ENCODE measurements around the gene HBS1L.
"Not testable (repeated sequence)": the region's sequence is repeated elsewhere in the genome, so short reads cannot be mapped to it uniquely, and the experiment has no call there.

Gene HBS1L

GRCh38 chr6:135075018-135075417 lies 20.4 kb upstream of the HBS1L start:
- no peak for DNase-seq (ENCODE audit: low read depth in 1 of 2, low spot score in 1 of 2)

GRCh38 chr6:135073756-135074393 lies 19.3 kb upstream of the HBS1L start:
- no peak for DNase-seq (ENCODE audit: low read depth in 1 of 2, low spot score in 1 of 2)

GRCh38 chr6:135073217-135073616 lies 18.6 kb upstream of the HBS1L start:
- DNase-seq (ENCODE audit: low read depth in 1 of 2, low spot score in 1 of 2): no peak

DNA sequence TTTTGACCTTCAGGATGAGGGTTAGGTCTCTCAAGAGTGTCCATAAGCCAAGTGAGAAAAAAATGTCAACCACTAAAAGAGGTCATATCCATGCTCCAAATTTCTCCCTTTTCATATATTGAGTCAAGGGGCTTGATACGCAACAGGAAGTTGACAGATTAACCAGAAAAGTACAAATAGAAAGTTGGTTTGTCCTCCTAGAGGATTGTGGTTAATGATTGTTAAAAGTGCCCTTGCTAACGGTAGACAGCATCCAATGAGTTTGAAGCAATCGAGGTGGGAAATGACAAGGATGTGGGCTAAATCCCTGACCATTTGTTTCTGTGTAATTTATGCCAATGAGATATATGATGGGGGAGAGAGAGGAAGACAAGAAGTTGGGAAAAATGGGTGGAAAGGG lies 18.1 kb upstream of the HBS1L start:
- DNase-seq (ENCODE audit: low read depth in 1 of 2, low spot score in 1 of 2): no peak

DNA sequence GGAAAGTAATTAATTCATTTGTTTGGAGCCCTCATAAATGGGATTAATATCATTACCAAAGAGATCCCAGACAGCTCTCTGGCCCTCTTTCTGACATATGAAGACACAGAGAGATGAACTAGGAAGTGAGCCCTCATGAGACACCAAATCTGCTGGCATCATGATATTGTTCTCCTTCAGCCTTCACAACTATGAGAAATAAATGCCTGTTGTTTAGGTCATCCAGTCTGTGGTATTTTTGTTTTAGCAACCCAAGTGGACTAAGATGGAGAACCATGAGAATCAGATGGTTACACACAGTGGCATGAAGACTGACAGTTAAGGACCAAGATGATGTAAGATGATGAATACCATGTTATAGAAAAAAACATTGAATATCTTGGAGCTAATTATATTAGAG lies 16.9 kb upstream of the HBS1L start:
- no peak for DNase-seq (ENCODE audit: low read depth in 1 of 2, low spot score in 1 of 2)

- DNase-seq (ENCODE audit: low read depth in 1 of 2, low spot score in 1 of 2): no peak
These were observed 13.3 kb upstream of the HBS1L start for GRCh38 chr6:135067911-135068310.

DNA sequence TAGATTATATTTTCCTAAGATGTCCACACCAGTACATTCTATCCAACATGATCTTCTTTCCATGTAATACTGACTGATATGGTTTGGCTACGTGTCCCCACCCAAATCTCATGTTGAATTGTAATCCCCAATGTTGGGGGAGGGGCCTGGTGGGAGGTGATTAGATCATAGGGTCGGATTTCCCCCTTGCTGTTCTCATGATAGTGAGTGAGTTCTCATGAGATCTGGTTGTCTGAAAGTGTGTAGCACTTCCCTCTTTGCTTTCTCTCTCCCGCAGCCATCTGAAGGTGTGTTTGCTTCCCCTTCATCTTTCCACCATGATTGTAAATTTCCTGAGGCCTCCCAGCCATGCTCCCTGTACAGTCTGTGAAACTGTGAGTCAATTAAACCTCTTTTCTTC lies 12.2 kb upstream of the HBS1L start:
- DNase-seq (ENCODE audit: low read depth in 1 of 2, low spot score in 1 of 2): peak in 1 of 2 donors; percentile 5

GRCh38 chr6:135066397-135066796 lies 11.8 kb upstream of the HBS1L start:
- no peak for DNase-seq (ENCODE audit: low read depth in 1 of 2, low spot score in 1 of 2)

- no peak for DNase-seq (ENCODE audit: low read depth in 1 of 2, low spot score in 1 of 2)
These were observed 10.0 kb upstream of the HBS1L start for GRCh38 chr6:135064586-135064985.

GRCh38 chr6:135063926-135064325 lies 9.3 kb upstream of the HBS1L start:
- DNase-seq (ENCODE audit: low read depth in 1 of 2, low spot score in 1 of 2): no peak

DNA sequence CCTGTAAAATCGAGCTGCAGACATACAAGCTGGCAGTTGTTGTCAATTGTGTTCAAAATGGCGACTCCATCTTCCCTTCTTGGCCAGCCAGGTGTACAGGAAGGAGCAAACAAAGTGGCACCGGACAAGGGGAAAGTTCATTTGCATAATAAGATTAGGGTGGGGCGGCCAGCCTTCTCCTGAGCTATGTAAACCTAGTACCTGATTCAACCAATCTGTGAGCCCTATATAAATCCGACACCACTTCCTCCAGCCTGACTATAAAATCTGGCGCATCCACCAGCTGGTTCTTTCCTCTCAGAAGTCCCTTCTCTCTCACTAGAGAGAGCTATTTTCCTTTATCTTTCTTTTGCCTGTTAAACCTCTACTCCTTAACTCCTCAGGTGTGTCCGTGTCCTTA lies 8.1 kb upstream of the HBS1L start:
- no peak for DNase-seq (ENCODE audit: low read depth in 1 of 2, low spot score in 1 of 2)

DNA sequence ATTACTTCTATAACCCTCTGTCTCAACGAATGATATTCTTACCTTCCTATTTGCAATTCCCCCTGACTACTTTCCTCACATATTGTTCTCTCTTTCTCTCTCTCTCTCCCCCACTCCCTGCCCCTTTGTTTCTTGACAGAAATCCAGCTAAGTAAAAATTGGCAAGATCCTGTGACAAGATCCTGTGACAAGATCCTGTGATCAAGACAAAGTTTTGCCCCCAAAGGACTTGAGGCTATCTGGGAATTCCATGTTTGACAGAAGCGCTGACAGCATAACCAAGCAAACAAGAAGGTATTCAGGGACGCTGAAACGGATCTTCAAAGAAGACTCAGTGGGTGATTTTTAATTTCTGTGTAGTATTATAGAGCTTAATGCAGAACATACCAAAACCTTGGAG lies 5.5 kb upstream of the HBS1L start:
- DNase-seq (ENCODE audit: low read depth in 1 of 2, low spot score in 1 of 2): no peak

DNA sequence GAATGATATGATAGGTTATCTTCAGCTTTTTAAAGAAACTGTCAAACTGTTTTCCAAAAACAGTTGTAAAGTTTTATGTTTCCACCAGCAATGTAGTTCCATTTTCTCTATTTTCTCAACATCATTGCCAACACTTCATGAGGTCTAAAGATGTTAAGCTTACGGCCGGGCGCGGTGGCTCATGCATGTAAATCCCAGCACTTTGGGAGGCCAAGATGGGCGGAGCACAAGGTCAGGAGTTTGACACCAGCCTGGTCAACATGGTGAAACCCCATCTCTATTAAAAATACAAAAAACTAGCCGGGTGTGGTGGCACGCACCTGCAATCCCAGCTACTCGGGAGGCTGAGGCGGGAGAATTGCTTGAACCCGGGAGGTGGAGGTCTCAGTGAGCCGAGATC lies 3.7 kb upstream of the HBS1L start:
- not testable (repeated sequence) for DNase-seq (ENCODE audit: low read depth in 1 of 2, low spot score in 1 of 2)

DNA sequence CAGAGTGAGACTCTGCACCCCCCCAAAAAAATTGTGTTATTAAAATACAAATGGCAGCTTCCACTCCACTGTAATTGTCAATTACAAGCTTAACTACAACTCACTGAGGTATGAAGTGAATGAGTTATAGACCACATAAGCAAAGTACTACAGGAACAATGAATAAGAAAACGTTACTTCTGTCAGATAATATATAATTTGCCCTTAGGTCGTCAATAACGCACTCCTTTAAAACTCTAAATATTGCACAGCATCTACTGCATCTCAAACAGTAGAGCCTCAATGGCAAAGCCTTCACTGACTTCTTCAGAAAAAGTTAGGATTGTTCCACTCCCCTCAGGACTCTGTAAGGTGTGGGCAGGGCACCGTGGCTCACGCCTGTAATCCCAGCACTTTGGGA lies 2.0 kb upstream of the HBS1L start:
- DNase-seq (ENCODE audit: low read depth in 1 of 2, low spot score in 1 of 2): no peak

DNA sequence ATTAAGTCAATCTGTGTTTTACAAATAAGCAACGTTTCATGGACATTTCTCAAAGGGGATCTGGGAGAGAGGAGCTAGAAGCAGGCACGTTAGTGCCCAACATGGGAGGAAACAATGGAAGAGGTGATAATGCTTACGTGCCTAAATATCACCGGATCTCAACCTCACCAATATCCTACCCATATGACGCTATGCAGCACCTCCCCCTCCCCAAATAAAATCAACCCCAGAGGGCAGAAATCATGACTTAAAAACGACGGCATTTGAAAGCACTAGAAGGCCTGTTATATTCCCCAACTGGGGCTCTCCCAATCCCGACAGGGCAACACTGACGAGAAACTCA lies 425 bp downstream of the HBS1L start:
- DNase-seq (ENCODE audit: low read depth in 1 of 2, low spot score in 1 of 2): no peak

DNA sequence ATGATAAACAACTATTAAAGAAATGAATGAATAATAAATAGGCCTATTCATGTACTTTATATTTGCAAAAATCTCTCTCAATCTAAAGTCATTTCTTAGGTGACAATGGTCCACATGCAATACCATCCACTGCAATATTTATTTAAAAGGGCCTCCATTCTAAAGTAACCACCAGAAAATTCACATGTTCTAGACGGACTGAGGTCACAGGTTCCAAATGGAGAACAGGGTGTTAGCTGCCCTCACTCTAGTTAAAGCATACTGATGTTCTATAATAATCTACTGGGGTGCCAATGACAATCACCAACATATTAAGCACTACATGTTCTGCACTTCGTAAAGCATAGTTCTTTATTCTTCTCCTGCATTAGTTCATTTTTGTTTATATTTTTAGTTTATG lies 1.2 kb downstream of the HBS1L start:
- no peak for DNase-seq (ENCODE audit: low read depth in 1 of 2, low spot score in 1 of 2)

- no peak for DNase-seq (ENCODE audit: low read depth in 1 of 2, low spot score in 1 of 2)
These were observed 1.7 kb downstream of the HBS1L start for GRCh38 chr6:135052939-135053338.

GRCh38 chr6:135048915-135049314 lies 5.7 kb downstream of the HBS1L start:
- DNase-seq (ENCODE audit: low read depth in 1 of 2, low spot score in 1 of 2): no peak

GRCh38 chr6:135047336-135047735 lies 7.3 kb downstream of the HBS1L start:
- no peak for DNase-seq (ENCODE audit: low read depth in 1 of 2, low spot score in 1 of 2)

GRCh38 chr6:135046912-135047311 lies 7.7 kb downstream of the HBS1L start:
- no peak for DNase-seq (ENCODE audit: low read depth in 1 of 2, low spot score in 1 of 2)

DNA sequence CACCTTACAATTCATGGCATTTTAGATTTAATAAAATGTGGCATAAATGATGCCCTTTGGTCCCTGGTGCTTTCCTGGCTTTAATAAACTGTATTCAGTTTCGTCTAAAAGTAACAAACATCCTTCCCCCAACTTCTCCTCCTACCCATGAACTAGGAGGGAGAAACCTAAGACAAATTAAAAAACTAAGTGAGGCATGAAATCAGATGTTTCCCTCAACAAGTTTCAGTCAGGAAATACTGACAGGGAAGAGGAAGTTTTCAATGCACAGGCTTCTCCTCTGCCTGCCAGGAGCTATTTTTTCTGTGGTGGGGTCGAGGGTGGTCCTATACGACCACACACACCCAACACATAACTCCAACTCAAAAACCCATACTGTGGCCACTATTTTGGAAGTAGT lies 10.0 kb downstream of the HBS1L start:
- no peak for DNase-seq (ENCODE audit: low read depth in 1 of 2, low spot score in 1 of 2)

GRCh38 chr6:135043846-135044245 lies 10.8 kb downstream of the HBS1L start:
- no peak for DNase-seq (ENCODE audit: low read depth in 1 of 2, low spot score in 1 of 2)

- no peak for DNase-seq (ENCODE audit: low read depth in 1 of 2, low spot score in 1 of 2)
These were observed 11.3 kb downstream of the HBS1L start for GRCh38 chr6:135043364-135043763.

GRCh38 chr6:135038335-135038734 lies 16.3 kb downstream of the HBS1L start:
- no peak for DNase-seq (ENCODE audit: low read depth in 1 of 2, low spot score in 1 of 2)

All from stimulated activated CD4-positive, alpha-beta T cell treated with anti-CD3 and anti-CD28 coated beads, Interleukin-15, amount 100 ng/mL, for 1 hour (primary cell).